Spleen (tissue), 11 donors: Measurements from ENCODE around the gene GPC3. TPM values are rescaled to one million over a fixed set of nuclear protein-coding genes. Genes with fewer than 3 reads are reported as not detected.

Source experiments
- DNase-seq: peaks from one replicate; pipeline ENCODE4 v3.0.0-alpha.2; 2020
- H3K27ac ChIP-seq, 8 donors: fragments of 200-600 bp; sonication (generic) in 7 of 8; 1 replicate in 4 of 8; 2 replicates in 4 of 8; pipeline versions ENCODE4 v1.5.0 to v1.8.0; 2016 to 2021; ENCODE audit warnings: inconsistent platforms in 4 of 8, mild to moderate bottlenecking in 4 of 8, moderate library complexity in 1 of 8
- H3K27me3 ChIP-seq, 7 donors: fragments of 200-600 bp; sonication (generic) in 6 of 7; replicated peaks in 1 of 7; 1 replicate in 4 of 7; 2 replicates in 3 of 7; pipeline versions ENCODE4 v1.5.0 to v1.8.0; 2016 to 2021; ENCODE audit warnings: inconsistent platforms in 3 of 7, mild to moderate bottlenecking in 1 of 7
- H3K36me3 ChIP-seq, 6 donors: fragments of 200-600 bp; sonication (generic) in 5 of 6; 1 replicate in 4 of 6; 2 replicates in 2 of 6; pipeline versions ENCODE4 v1.5.0 to v1.8.0; 2016 to 2021; ENCODE audit warnings: inconsistent platforms in 2 of 6
- H3K4me1 ChIP-seq, 6 donors: fragments of 200-600 bp; sonication (generic) in 5 of 6; 1 replicate in 3 of 6; 2 replicates in 3 of 6; pipeline versions ENCODE4 v1.5.0 to v1.8.0; 2016 to 2021; ENCODE audit warnings: inconsistent platforms in 3 of 6
- H3K4me3 ChIP-seq, 8 donors: fragments of 200-600 bp; sonication (generic) in 7 of 8; 1 replicate in 4 of 8; 2 replicates in 4 of 8; pipeline versions ENCODE4 v1.5.0 to v1.8.0; 2016 to 2021; ENCODE audit warnings: inconsistent platforms in 4 of 8, mild to moderate bottlenecking in 4 of 8, moderate library complexity in 2 of 8
- H3K9me3 ChIP-seq, 8 donors: fragments of 200-600 bp; sonication (generic) in 7 of 8; 1 replicate in 4 of 8; 2 replicates in 4 of 8; pipeline versions ENCODE4 v1.5.0 to v1.8.0; 2016 to 2021; ENCODE audit warnings: inconsistent platforms in 4 of 8
- POLR2A ChIP-seq, 3 donors: fragments of 450-650 bp; IDR thresholded peaks; one replicate each; pipeline ENCODE4 v1.5.1; 2017; ENCODE audit warnings: antibody characterized with exemption in 3 of 3, mild to moderate bottlenecking in 1 of 3
- POLR2AphosphoS5 ChIP-seq, 3 donors: sonication (generic); formaldehyde crosslinking; IDR thresholded peaks; one replicate each; pipeline ENCODE4 v1.5.1; 2017; ENCODE audit warnings: antibody characterized with exemption in 3 of 3
- WGBS, 5 donors: extraction: QIAGEN DNeasy Blood & Tissue Kit in 3 of 5; methylation state at CpG; one replicate each; pipeline versions ENCODE4 v1.1.5 to v1.1.7; 2013 to 2018; 5-methylcytosine and 5-hydroxymethylcytosine counted together
- intact Hi-C: fragments of 100-400 bp; cut with DNase I; formaldehyde crosslinking; loops from one replicate; pipeline ENCODE4 v1.15.0; 2023; ENCODE audit warnings: low total_unique reads
- polyA plus RNA-seq, 3 donors: library from polyadenylated mRNA; stranded (reverse); fragments of 200-250 nt; gene quantifications; one replicate each; pipeline ENCODE4 v1.2.1, GENCODE V29; 2013
- total RNA-seq, 7 donors: library from RNA; depleted of rRNA in 3 of 7; stranded (reverse); fragments of >200 nt in 3 of 7; fragmentation: NEBNext Ultra II Directional in 4 of 7; extraction: Animal tissue kit (Norgen Biotek cat#: 25700) in 4 of 7; gene quantifications; one replicate each; pipeline versions ENCODE4 v1.1.0 to v1.2.1, GENCODE V29; 2016 to 2021
- TF ChIP-seq, protein P1 (sequence below), 11 experiments: fragments of 200-600 bp in 7 of 11; fragments of 450-650 bp in 4 of 11; sonication (generic) in 4 of 11; IDR thresholded peaks in 8 of 11; conservative IDR thresholded peaks in 3 of 11; 1 replicate in 7 of 11; 2 replicates in 4 of 11; pipeline versions ENCODE4 v1.4.0 to v1.8.0; 2016 to 2021; ENCODE audit warnings: antibody characterized with exemption in 11 of 11, inconsistent platforms in 4 of 11, mild to moderate bottlenecking in 1 of 11
- donor health status: healthy with polysubstance abuse.
- donor health status: DM: no; HTN: no; CAD: no; lungs with moderate emphysema.
- donor health status: DM: no; HTN: no; CAD: no.
- donor health status: Bipolar disorder and iron deficiency.
- donor health status: healthy.
- donor health status: DM: no; HTN: no; CAD: no.
- donor health status: DM: yes; HTN: yes; CAD: no.

GPC3 gene
- total and polyA plus RNA-seq, 10 donors, result 0.41 to 3.3 (median 1.5) TPM

DNA sequence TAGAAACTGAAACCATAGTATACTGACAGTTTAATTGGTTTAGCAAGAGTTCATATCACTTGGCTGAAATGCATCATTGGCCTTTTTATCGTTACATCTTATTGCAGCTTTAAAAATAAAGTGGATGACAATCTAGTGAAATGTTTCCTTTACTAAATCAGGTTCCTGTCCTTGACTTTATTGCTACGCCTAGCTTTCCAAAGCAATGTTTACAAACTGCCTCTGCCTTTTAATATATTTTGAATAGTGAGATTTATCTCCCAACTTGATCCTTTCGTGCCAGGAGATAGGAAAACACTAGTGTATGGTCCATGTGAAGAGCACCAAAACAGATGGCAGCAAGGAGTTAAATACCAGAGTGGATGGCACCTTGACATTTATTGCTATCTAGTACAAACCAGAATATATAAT lies 67.0 kb downstream of the GPC3 start:
- WGBS, 5 donors, result 55 to 71% (median 62%) methylated on average over 3 of the region's 3 CpGs
- Histone ChIP-seq H3K9me3 (peaks cover 0 to 17% (median 7%) of the 10 kb centered on the region in 8 donors), H3K4me3 (no peak overlapping the region), H3K27ac (no peak overlapping the region), H3K27me3 (peaks cover 0 to 3% (median 0%) of the 10 kb centered on the region in 7 donors), H3K4me1 (peaks cover 0 to 8% (median 0%) of the 10 kb centered on the region in 6 donors), H3K36me3 (no peaks in the 10 kb centered on the region)
- no peak for TF ChIP-seq POLR2AphosphoS5 (IDR thresholded peaks at IDR 0.05)
- TF ChIP-seq POLR2A (IDR thresholded peaks at IDR 0.05), result no peak
- TF ChIP-seq, protein P1, sequence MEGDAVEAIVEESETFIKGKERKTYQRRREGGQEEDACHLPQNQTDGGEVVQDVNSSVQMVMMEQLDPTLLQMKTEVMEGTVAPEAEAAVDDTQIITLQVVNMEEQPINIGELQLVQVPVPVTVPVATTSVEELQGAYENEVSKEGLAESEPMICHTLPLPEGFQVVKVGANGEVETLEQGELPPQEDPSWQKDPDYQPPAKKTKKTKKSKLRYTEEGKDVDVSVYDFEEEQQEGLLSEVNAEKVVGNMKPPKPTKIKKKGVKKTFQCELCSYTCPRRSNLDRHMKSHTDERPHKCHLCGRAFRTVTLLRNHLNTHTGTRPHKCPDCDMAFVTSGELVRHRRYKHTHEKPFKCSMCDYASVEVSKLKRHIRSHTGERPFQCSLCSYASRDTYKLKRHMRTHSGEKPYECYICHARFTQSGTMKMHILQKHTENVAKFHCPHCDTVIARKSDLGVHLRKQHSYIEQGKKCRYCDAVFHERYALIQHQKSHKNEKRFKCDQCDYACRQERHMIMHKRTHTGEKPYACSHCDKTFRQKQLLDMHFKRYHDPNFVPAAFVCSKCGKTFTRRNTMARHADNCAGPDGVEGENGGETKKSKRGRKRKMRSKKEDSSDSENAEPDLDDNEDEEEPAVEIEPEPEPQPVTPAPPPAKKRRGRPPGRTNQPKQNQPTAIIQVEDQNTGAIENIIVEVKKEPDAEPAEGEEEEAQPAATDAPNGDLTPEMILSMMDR (IDR thresholded peaks at IDR 0.05 in 8 of 11, conservative IDR thresholded peaks at IDR 0.05 in 3 of 11), result no peak
- intact Hi-C loops, result no loop called here
- DNase-seq, result no peak

DNA sequence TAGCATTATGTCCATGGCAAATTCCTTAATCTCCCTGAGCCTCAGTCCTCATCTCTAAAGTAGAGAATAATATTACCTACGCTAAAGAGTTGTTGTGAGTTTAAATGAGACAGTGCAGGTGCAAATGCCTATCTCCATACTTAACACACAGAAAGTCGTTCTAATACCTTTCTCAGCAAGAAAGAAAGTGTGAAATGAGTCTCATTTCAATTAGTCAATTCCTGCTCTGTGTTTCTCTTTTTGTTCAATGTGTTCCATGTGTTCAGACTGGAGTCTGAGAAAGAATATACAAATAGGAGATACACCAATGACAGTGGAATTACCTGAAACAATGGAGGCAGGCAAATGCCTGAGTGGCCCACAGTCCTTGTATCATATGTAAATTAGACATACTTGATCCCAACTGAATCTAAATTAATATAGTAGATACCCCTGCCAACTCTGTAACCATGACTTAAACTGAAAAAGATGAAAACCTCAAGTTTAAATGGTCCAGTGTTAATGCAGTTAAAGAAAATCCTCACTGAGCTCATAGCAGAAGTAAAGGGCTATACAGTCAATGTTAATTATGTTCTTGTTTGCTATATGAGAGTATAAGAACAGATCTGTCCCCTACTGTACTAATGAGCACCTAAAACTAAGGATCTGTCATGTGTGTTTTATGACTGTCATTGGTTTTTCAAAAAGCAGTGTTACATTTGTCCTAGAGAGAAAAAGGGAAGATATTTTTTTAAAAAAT lies 68.2 kb downstream of the GPC3 start:
- Histone ChIP-seq H3K4me1 (no peaks in the 10 kb centered on the region), H3K27ac (no peak overlapping the region), H3K9me3 (peaks cover 0 to 17% (median 7%) of the 10 kb centered on the region in 8 donors), H3K36me3 (no peaks in the 10 kb centered on the region), H3K4me3 (no peak overlapping the region), H3K27me3 (peaks cover 0 to 3% (median 0%) of the 10 kb centered on the region in 7 donors)
- DNase-seq, result no peak
- intact Hi-C loops, result no loop called here
- TF ChIP-seq, protein P1 (IDR thresholded peaks at IDR 0.05 in 8 of 11, conservative IDR thresholded peaks at IDR 0.05 in 3 of 11), result no peak
- 50 to 83% (median 75%) methylated on average over 2 of the region's 2 CpGs for WGBS, 5 donors

- DNase-seq, result no peak
- no peak overlapping the region for H3K27ac ChIP-seq
- 71 to 89% (median 85%) methylated on average over 2 of the region's 2 CpGs for WGBS, 5 donors
- no peaks in the 10 kb centered on the region for H3K4me1 ChIP-seq
- H3K4me3 ChIP-seq, result no peak overlapping the region
- no peaks in the 10 kb centered on the region for H3K36me3 ChIP-seq
- peaks cover 0 to 7% (median 0%) of the 10 kb centered on the region in 7 donors for H3K27me3 ChIP-seq
- TF ChIP-seq, protein P1 (IDR thresholded peaks at IDR 0.05 in 8 of 11, conservative IDR thresholded peaks at IDR 0.05 in 3 of 11), result no peak
- TF ChIP-seq POLR2A (IDR thresholded peaks at IDR 0.05) (no peak), POLR2AphosphoS5 (IDR thresholded peaks at IDR 0.05) (no peak)
- H3K9me3 ChIP-seq, result peaks cover 0 to 17% (median 7%) of the 10 kb centered on the region in 8 donors
- intact Hi-C loops, result no loop called here
Observed at GRCh38 chrX:133913658-133914388, 71.6 kb downstream of the GPC3 start.

- 38 to 100% (median 81%) methylated on average over 1 of the region's 1 CpG; no CpG with 5 or more reads in 1 of the 5 donors for WGBS, 5 donors
- TF ChIP-seq, protein P1 (IDR thresholded peaks at IDR 0.05 in 8 of 11, conservative IDR thresholded peaks at IDR 0.05 in 3 of 11), result no peak
- TF ChIP-seq POLR2AphosphoS5 (IDR thresholded peaks at IDR 0.05), result no peak
- no peak for TF ChIP-seq POLR2A (IDR thresholded peaks at IDR 0.05)
- Histone ChIP-seq H3K4me3 (no peak overlapping the region), H3K36me3 (no peaks in the 10 kb centered on the region), H3K27ac (no peak overlapping the region), H3K9me3 (peaks cover 0 to 17% (median 7%) of the 10 kb centered on the region in 8 donors), H3K4me1 (no peaks in the 10 kb centered on the region), H3K27me3 (peaks cover 0 to 7% (median 0%) of the 10 kb centered on the region in 7 donors)
- no peak for DNase-seq
- intact Hi-C loops, result no loop called here
Observed at GRCh38 chrX:133913009-133913408, 72.4 kb downstream of the GPC3 start.
